Measurements from ENCODE around the gene CLTCL1. TPM values are rescaled to one million over a fixed set of nuclear protein-coding genes. Genes with fewer than 3 reads are reported as not detected.

CLTCL1 gene
- total RNA-seq, 1 experiment from 2014 or later: 7.1 TPM

- Histone ChIP-seq H3K27me3 (ENCODE audit: insufficient read depth, low read length) (no peaks in the 10 kb centered on the region), H3K36me3 (ENCODE audit: control insufficient read depth in 1 of 2, insufficient read depth in 2 of 2, low read length in 2 of 2) (no peaks in the 10 kb centered on the region)
- RAD21 ChIA-PET (ENCODE audit: low non-redundant PET in 1 of 2, low total read pairs in 2 of 2, uncharacterized antibody in 2 of 2, unreplicated experiment in 2 of 2): no interaction called here
These were observed 95.5 kb downstream of the CLTCL1 start for GRCh38 chr22:19195796-19196731.

More at GRCh38 chr22:19195796-19196731, 95.5 kb downstream of the CLTCL1 start:
- H3K4me2 ChIP-seq (ENCODE audit: low read length): no peak overlapping the region
- no peak for TF ChIP-seq SP1 (IDR thresholded peaks at IDR 0.05; ENCODE audit: low read depth)
- no peak for TF ChIP-seq EGR1 (IDR thresholded peaks at IDR 0.05; ENCODE audit: low read depth)
- no peak for TF ChIP-seq TCF7L2 (IDR thresholded peaks at IDR 0.05; ENCODE audit: borderline replicate concordance, extremely low read depth, insufficient read depth, insufficient read length)
- TF ChIP-seq, protein P1, sequence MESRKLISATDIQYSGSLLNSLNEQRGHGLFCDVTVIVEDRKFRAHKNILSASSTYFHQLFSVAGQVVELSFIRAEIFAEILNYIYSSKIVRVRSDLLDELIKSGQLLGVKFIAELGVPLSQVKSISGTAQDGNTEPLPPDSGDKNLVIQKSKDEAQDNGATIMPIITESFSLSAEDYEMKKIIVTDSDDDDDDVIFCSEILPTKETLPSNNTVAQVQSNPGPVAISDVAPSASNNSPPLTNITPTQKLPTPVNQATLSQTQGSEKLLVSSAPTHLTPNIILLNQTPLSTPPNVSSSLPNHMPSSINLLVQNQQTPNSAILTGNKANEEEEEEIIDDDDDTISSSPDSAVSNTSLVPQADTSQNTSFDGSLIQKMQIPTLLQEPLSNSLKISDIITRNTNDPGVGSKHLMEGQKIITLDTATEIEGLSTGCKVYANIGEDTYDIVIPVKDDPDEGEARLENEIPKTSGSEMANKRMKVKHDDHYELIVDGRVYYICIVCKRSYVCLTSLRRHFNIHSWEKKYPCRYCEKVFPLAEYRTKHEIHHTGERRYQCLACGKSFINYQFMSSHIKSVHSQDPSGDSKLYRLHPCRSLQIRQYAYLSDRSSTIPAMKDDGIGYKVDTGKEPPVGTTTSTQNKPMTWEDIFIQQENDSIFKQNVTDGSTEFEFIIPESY (IDR thresholded peaks at IDR 0.05; ENCODE audit: extremely low read depth, insufficient replicate concordance, low read length): no peak
- no peak for TF ChIP-seq CTCF (IDR thresholded peaks at IDR 0.05 in 2 of 3, conservative IDR thresholded peaks at IDR 0.05 in 1 of 3; ENCODE audit: borderline replicate concordance in 1 of 3, insufficient read depth in 1 of 3, low read depth in 2 of 3, low read length in 2 of 3)
- TF ChIP-seq ZFX (IDR thresholded peaks at IDR 0.05): no peak
- no peak for TF ChIP-seq SIN3A (IDR thresholded peaks at IDR 0.05; ENCODE audit: low read depth)
- TF ChIP-seq POLR2AphosphoS5 (IDR thresholded peaks at IDR 0.05; ENCODE audit: low read depth, low read length): no peak
- TF ChIP-seq MAX (IDR thresholded peaks at IDR 0.05): no peak
- no peak for TF ChIP-seq POLR2A (IDR thresholded peaks at IDR 0.05; ENCODE audit: borderline replicate concordance, extremely low read depth, insufficient read depth, insufficient read length)
- TF ChIP-seq, protein P2, sequence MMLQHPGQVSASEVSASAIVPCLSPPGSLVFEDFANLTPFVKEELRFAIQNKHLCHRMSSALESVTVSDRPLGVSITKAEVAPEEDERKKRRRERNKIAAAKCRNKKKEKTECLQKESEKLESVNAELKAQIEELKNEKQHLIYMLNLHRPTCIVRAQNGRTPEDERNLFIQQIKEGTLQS (IDR thresholded peaks at IDR 0.05): no peak
- CTCF ChIA-PET: no interaction called here
- ATAC-seq (no peak), DNase-seq (ENCODE audit: low read depth, low spot score) (no peak)
- no peak overlapping the region for H3K4me3 ChIP-seq (replicated peaks in 1 of 2; ENCODE audit: low read depth in 1 of 2, low read length in 2 of 2)
- no peaks in the 10 kb centered on the region for H4K20me1 ChIP-seq (ENCODE audit: insufficient read depth)
- no peak overlapping the region for H2AFZ ChIP-seq (ENCODE audit: low read depth, low read length, poor library complexity, severe bottlenecking)
- H3K9me2 ChIP-seq (ENCODE audit: insufficient read depth): no peaks in the 10 kb centered on the region
- no peaks in the 10 kb centered on the region for H3K9me3 ChIP-seq (ENCODE audit: control insufficient read depth in 1 of 2, insufficient read depth in 1 of 2, low read depth in 1 of 2, low read length in 2 of 2)
- no peak overlapping the region for H3K27ac ChIP-seq (ENCODE audit: low read depth, low read length)
- no peak overlapping the region for H3K9ac ChIP-seq (ENCODE audit: low read length)
- BruUV-seq (replicated peaks): no TSS peak
- POLR2A ChIA-PET: no interaction called here
- no peaks in the 10 kb centered on the region for H3K79me2 ChIP-seq (ENCODE audit: insufficient read depth, low read length)
- H3K4me1 ChIP-seq (ENCODE audit: control insufficient read depth in 1 of 2, insufficient read depth in 2 of 2, low read length in 2 of 2): no peaks in the 10 kb centered on the region
- intact Hi-C loops (cut with micrococcal nuclease): no loop called here
